PC-3 (cell line): ENCODE data around the gene TLE5. TPM values are rescaled to one million over a fixed set of nuclear protein-coding genes. Genes with fewer than 3 reads are reported as not detected.

Source experiments
- ATAC-seq: fragments of 200-7000 bp; cut with Tn5 transposase; 2 replicates; pipeline ENCODE4 v1.9.1; 2020; ENCODE audit warnings: mild to moderate bottlenecking, moderate library complexity
- BruUV-seq: library from RNA; stranded (reverse); fragments of 400-500 nt; replicated peaks from 2 replicates; lab custom pipeline; 2021; lab: Mats Ljungman, UMichigan
- CTCF ChIA-PET: fragments of 300-600 bp; sonication (Branson Sonifier 250); formaldehyde crosslinking; loops from one replicate; lab custom pipeline; 2022; ENCODE audit warnings: antibody characterized with exemption; lab: Charles Lee
- POLR2A ChIA-PET: fragments of 300-600 bp; sonication (Branson Sonifier 250); formaldehyde crosslinking; loops from one replicate; lab custom pipeline; 2022; ENCODE audit warnings: antibody characterized with exemption; ENCODE audit not compliant: unreplicated experiment; lab: Charles Lee
- DNase-seq: peaks from one replicate; pipeline ENCODE4 v3.0.0-alpha.2; 2015
- H2AFZ ChIP-seq: fragments of 300-600 bp; sonication (generic); 2 replicates; pipeline ENCODE4 v1.6.0; 2016; ENCODE audit warnings: antibody characterized with exemption, low read length
- H3F3A ChIP-seq: fragments of 300-600 bp; sonication (generic); one replicate; pipeline ENCODE4 v1.6.0; 2017; ENCODE audit warnings: antibody characterized with exemption, low read length, control low read depth, mild to moderate bottlenecking; ENCODE audit not compliant: unreplicated experiment
- H3K27ac ChIP-seq: fragments of 300-600 bp; sonication (generic); 2 replicates; pipeline ENCODE4 v1.5.1; 2016; ENCODE audit warnings: mild to moderate bottlenecking, low read length
- H3K27me3 ChIP-seq: fragments of 300-600 bp; sonication (generic); 2 replicates; pipeline ENCODE4 v1.6.1; 2016; ENCODE audit warnings: low read length, mixed read lengths
- H3K36me3 ChIP-seq: fragments of 300-600 bp; sonication (generic); 2 replicates; pipeline ENCODE4 v1.6.1; 2016; ENCODE audit warnings: low read depth, mixed run types, low read length, mixed read lengths
- H3K4me1 ChIP-seq: fragments of 300-600 bp; sonication (generic); 2 replicates; pipeline ENCODE4 v1.5.1; 2016; ENCODE audit warnings: low read length; ENCODE audit not compliant: insufficient read depth
- H3K4me2 ChIP-seq: fragments of 300-600 bp; sonication (generic); 2 replicates; pipeline ENCODE4 v1.6.0; 2016; ENCODE audit warnings: low read length
- H3K4me3 ChIP-seq: fragments of 300-600 bp; sonication (generic); 2 replicates; pipeline ENCODE4 v1.5.1; 2016; ENCODE audit warnings: mild to moderate bottlenecking, low read length, mixed read lengths
- H3K79me2 ChIP-seq: fragments of 300-600 bp; sonication (generic); 2 replicates; pipeline ENCODE4 v1.6.1; 2017; ENCODE audit warnings: low read length, mixed read lengths
- H3K9ac ChIP-seq: fragments of 300-600 bp; sonication (generic); 2 replicates; pipeline ENCODE4 v1.6.0; 2016; ENCODE audit warnings: mild to moderate bottlenecking, low read length
- H3K9me2 ChIP-seq: fragments of 300-600 bp; sonication (generic); replicated peaks from 2 replicates; pipeline ENCODE4 v1.6.1; 2016; ENCODE audit warnings: mixed run types, low read length, mixed read lengths
- H3K9me3 ChIP-seq: fragments of 300-600 bp; sonication (generic); 2 replicates; pipeline ENCODE4 v1.6.1; 2016; ENCODE audit warnings: low read length, mixed read lengths
- H4K20me1 ChIP-seq: fragments of 300-600 bp; sonication (generic); 2 replicates; pipeline ENCODE4 v1.6.1; 2016; ENCODE audit warnings: low read length, mixed read lengths
- EZH2 ChIP-seq: fragments of 300-600 bp; sonication (generic); IDR thresholded peaks from one replicate; pipeline ENCODE4 v1.6.1; 2017; ENCODE audit warnings: antibody characterized with exemption, mild to moderate bottlenecking, low read length; ENCODE audit not compliant: unreplicated experiment
- EZH2phosphoT487 ChIP-seq: fragments of 300-600 bp; sonication (generic); IDR thresholded peaks from 2 replicates; pipeline ENCODE4 v1.6.1; 2018; ENCODE audit warnings: mild to moderate bottlenecking, antibody characterized with exemption, low read length, borderline replicate concordance
- intact Hi-C: fragments of 100-400 bp; cut with micrococcal nuclease; formaldehyde crosslinking; loops from 2 replicates; pipeline ENCODE4 v1.9.0; 2023
- total RNA-seq: library from RNA; depleted of rRNA; stranded (reverse); fragments of >200 nt; gene quantifications from 2 replicates; pipeline ENCODE4 v1.2.3, GENCODE V29; 2014
- TF ChIP-seq, protein P1 (sequence below): fragments of 300-600 bp; sonication (generic); conservative IDR thresholded peaks from 2 replicates; pipeline ENCODE4 v1.5.1; 2017; ENCODE audit warnings: antibody characterized with exemption, low read depth, mild to moderate bottlenecking, low read length

The TLE5 gene
- total RNA-seq, 1 experiment from 2014 or later: 351 TPM

GRCh38 chr19:3066482-3067049 is 4.3 kb upstream of the TLE5 start:
- DNase-seq (no peak), ATAC-seq (no peak)
- Histone ChIP-seq H3F3A (no peaks in the 10 kb centered on the region), H2AFZ (no peak overlapping the region), H4K20me1 (no peaks in the 10 kb centered on the region), H3K27me3 (no peaks in the 10 kb centered on the region), H3K9me3 (no peaks in the 10 kb centered on the region), H3K4me3 (no peak overlapping the region), H3K36me3 (no peaks in the 10 kb centered on the region), H3K4me2 (no peak overlapping the region), H3K4me1 (no peaks in the 10 kb centered on the region), H3K9ac (no peak overlapping the region), H3K79me2 (peaks cover under 1% of the 10 kb centered on the region; the same call in 1 of the 2 replicates), H3K9me2 (no peaks in the 10 kb centered on the region), H3K27ac (no peak overlapping the region)
- ChIA-PET POLR2A (no interaction called here), CTCF (no interaction called here)
- TF ChIP-seq, protein P1, sequence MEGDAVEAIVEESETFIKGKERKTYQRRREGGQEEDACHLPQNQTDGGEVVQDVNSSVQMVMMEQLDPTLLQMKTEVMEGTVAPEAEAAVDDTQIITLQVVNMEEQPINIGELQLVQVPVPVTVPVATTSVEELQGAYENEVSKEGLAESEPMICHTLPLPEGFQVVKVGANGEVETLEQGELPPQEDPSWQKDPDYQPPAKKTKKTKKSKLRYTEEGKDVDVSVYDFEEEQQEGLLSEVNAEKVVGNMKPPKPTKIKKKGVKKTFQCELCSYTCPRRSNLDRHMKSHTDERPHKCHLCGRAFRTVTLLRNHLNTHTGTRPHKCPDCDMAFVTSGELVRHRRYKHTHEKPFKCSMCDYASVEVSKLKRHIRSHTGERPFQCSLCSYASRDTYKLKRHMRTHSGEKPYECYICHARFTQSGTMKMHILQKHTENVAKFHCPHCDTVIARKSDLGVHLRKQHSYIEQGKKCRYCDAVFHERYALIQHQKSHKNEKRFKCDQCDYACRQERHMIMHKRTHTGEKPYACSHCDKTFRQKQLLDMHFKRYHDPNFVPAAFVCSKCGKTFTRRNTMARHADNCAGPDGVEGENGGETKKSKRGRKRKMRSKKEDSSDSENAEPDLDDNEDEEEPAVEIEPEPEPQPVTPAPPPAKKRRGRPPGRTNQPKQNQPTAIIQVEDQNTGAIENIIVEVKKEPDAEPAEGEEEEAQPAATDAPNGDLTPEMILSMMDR: no peak
- intact Hi-C loops: no loop called here
- BruUV-seq: no TSS peak

GRCh38 chr19:3065675-3066357 is 3.5 kb upstream of the TLE5 start:
- Histone ChIP-seq H3K4me1 (no peaks in the 10 kb centered on the region), H3K79me2 (peaks cover 8% of the 10 kb centered on the region), H3K4me3 (no peak overlapping the region), H3K27me3 (no peaks in the 10 kb centered on the region), H2AFZ (no peak overlapping the region), H3K27ac (no peak overlapping the region), H4K20me1 (no peaks in the 10 kb centered on the region), H3K4me2 (no peak overlapping the region), H3K9me2 (no peaks in the 10 kb centered on the region), H3K9me3 (no peaks in the 10 kb centered on the region), H3F3A (no peaks in the 10 kb centered on the region), H3K9ac (no peak overlapping the region), H3K36me3 (no peaks in the 10 kb centered on the region)
- no TSS peak for BruUV-seq
- DNase-seq (no peak), ATAC-seq (no peak)
- CTCF ChIA-PET: no interaction called here
- POLR2A ChIA-PET: no interaction called here
- intact Hi-C loops: no loop called here
- TF ChIP-seq EZH2 (no peak), EZH2phosphoT487 (no peak)
- TF ChIP-seq, protein P1: no peak

DNA sequence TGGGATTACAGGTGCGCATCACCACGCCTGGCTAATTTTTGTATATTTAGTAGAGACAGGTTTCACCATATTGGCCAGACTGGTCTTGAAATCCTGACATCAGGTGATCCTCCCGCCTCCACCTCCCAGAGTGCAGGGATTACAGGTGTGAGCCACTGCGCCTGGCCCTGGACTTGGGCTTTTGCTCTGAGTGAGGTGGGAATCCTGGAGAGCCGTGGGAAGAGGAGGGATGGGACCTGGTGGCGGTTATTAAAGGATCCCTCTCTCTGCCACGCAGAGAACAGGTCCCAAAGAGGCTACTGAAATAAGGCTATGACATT is 1.7 kb upstream of the TLE5 start:
- Histone ChIP-seq H3K4me2 (no peak overlapping the region), H3K9me3 (no peaks in the 10 kb centered on the region), H3K4me3 (no peak overlapping the region), H3K4me1 (no peaks in the 10 kb centered on the region), H3K9ac (no peak overlapping the region), H3F3A (no peaks in the 10 kb centered on the region), H4K20me1 (no peaks in the 10 kb centered on the region), H3K36me3 (no peaks in the 10 kb centered on the region; the same call in 1 of the 2 replicates), H3K27me3 (no peaks in the 10 kb centered on the region), H3K79me2 (peaks cover 18% of the 10 kb centered on the region), H2AFZ (no peak overlapping the region), H3K27ac (no peak overlapping the region), H3K9me2 (no peaks in the 10 kb centered on the region)
- ChIA-PET CTCF (no interaction called here), POLR2A (no interaction called here)
- DNase-seq (no peak), ATAC-seq (no peak)
- BruUV-seq: no TSS peak
- TF ChIP-seq EZH2phosphoT487 (no peak), EZH2 (no peak)
- TF ChIP-seq, protein P1: no peak
- intact Hi-C loops: no loop called here
